Heart left ventricle (tissue), 16 donors: ENCODE results near the gene TRIM8. TPM values are rescaled to one million over a fixed set of nuclear protein-coding genes. Genes with fewer than 3 reads are reported as not detected.

Source experiments
- ATAC-seq, 4 donors: fragments of 200-7000 bp; cut with Tn5 transposase; one replicate each; pipeline ENCODE4 v1.9.1; 2020 to 2022; ENCODE audit warnings: moderate library complexity in 4 of 4, mild to moderate bottlenecking in 3 of 4, moderate number of reproducible peaks in 1 of 4
- DNase-seq, 5 donors: peaks; one replicate each; pipeline ENCODE4 v3.0.0-alpha.2; 2020
- H3K27ac ChIP-seq, 12 donors: fragments of 200-600 bp; sonication (generic) in 4 of 12; one replicate each; pipeline versions ENCODE4 v1.5.0 to v1.8.0; 2016 to 2022; ENCODE audit warnings: mild to moderate bottlenecking in 2 of 12
- H3K27me3 ChIP-seq, 9 donors: fragments of 200-600 bp; sonication (generic) in 2 of 9; one replicate each; pipeline versions ENCODE4 v1.5.1 to v1.8.0; 2016 to 2022; ENCODE audit warnings: mild to moderate bottlenecking in 3 of 9
- H3K36me3 ChIP-seq, 9 donors: fragments of 200-600 bp; sonication (generic) in 2 of 9; one replicate each; pipeline versions ENCODE4 v1.5.0 to v1.8.0; 2018 to 2022; ENCODE audit warnings: mild to moderate bottlenecking in 2 of 9
- H3K4me1 ChIP-seq, 12 donors: fragments of 200-600 bp; sonication (generic) in 4 of 12; one replicate each; pipeline versions ENCODE4 v1.5.0 to v1.8.0; 2016 to 2022; ENCODE audit warnings: mild to moderate bottlenecking in 3 of 12
- H3K4me3 ChIP-seq, 12 donors: fragments of 200-600 bp; sonication (generic) in 4 of 12; one replicate each; pipeline versions ENCODE4 v1.5.0 to v1.8.0; 2017 to 2022; ENCODE audit warnings: mild to moderate bottlenecking in 9 of 12, moderate library complexity in 4 of 12
- H3K9me3 ChIP-seq, 12 donors: fragments of 200-600 bp; sonication (generic) in 4 of 12; one replicate each; pipeline versions ENCODE4 v1.5.0 to v1.8.0; 2016 to 2022; ENCODE audit warnings: mild to moderate bottlenecking in 1 of 12
- POLR2A ChIP-seq, 2 donors: fragments of 450-650 bp; IDR thresholded peaks; one replicate each; pipeline ENCODE4 v1.6.1; 2017; ENCODE audit warnings: antibody characterized with exemption in 2 of 2, mild to moderate bottlenecking in 2 of 2, moderate library complexity in 2 of 2
- WGBS, 4 donors: extraction: QIAGEN DNeasy Blood & Tissue Kit in 2 of 4; methylation state at CpG; one replicate each; pipeline versions ENCODE4 v1.1.5 to v1.1.7; 2013 to 2018; 5-methylcytosine and 5-hydroxymethylcytosine counted together
- intact Hi-C, 10 donors: fragments of 100-400 bp; cut with DNase I; formaldehyde crosslinking; loops; one replicate each; pipeline versions ENCODE4 v1.11.1 to v1.14.2; 2022
- polyA plus RNA-seq, 2 donors: library from polyadenylated mRNA; stranded (reverse); fragments of 200-250 nt; gene quantifications; one replicate each; pipeline ENCODE4 v1.2.3, GENCODE V29; 2013
- total RNA-seq, 9 donors: library from RNA; depleted of rRNA in 2 of 9; stranded (reverse); fragments of >200 nt in 2 of 9; fragmentation: NEBNext Ultra II Directional in 3 of 9; extraction: Animal tissue kit (Norgen Biotek cat#: 25700) in 3 of 9; gene quantifications; one replicate each; pipeline versions ENCODE4 v1.1.0 to v1.2.4, GENCODE V29; 2016 to 2023
- TF ChIP-seq, protein P1 (sequence below), 12 donors: fragments of 200-600 bp; sonication (generic) in 4 of 12; IDR thresholded peaks; one replicate each; pipeline versions ENCODE4 v1.5.0 to v1.8.0; 2018 to 2022; ENCODE audit warnings: antibody characterized with exemption in 12 of 12, mild to moderate bottlenecking in 5 of 12
- donor health status: ischemic (EF 13 %, LVEDD 7.1; RV severe dilation, severe dysfunction).
- donor health status: healthy with polysubstance abuse.
- donor health status: DM: no; HTN: yes; CAD: no.
- donor health status: DM: no; HTN: no; CAD: no.
- donor health status: ischemic (EF 25% LVEDD 6.9; RV normal size, moderate dysfunction).
- donor health status: ischemic (EF 25% LVEDD 5.7; RV mildly dilated, moderate dysfunction).
- donor health status: healthy.
- donor health status: DM: yes; HTN: yes; CAD: no.
- donor health status: ischemic (EF 35%, LVEDD 5.7; RV mildly dilated, moderate dysfunction).
- donor health status: nonischemic (EF 11% LVEDD 7.7; RV severe dilation, severe dysfunction).
- donor health status: DM: yes; HTN: yes; CAD: no.
- donor health status: PGD.
- donor health status: ischemic (EF 29% LVEDD 5.4; RV normal size, mild dysfunction).
- donor health status: nonischemic (EF 23%, LVEDD 6.1; RV moderate dilation, normal function).

TRIM8 gene
- total and polyA plus RNA-seq, 11 donors, result 38.9 to 225 (median 102) TPM

DNA sequence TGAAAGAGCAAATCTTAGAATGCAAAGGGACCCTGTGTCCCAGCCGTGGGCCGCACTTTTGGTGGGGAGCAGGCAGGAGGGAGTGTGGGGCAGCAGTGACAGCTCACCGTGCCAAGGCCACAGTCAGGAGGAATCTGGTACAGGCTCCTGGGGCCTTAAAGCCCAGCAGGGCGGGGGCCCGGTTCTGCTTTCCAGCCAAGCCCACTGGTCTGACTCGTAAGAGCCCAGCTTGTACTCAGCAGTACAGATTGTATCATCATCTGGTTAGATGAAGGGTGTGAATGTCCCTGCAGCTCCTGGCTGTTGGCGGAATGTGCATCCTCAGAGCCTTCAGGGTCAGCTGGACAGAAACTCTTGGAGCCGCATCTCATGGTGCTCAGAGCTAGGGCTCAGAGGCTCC lies 30.5 kb upstream of the TRIM8 start:
- peak in 2 of 4 donors; percentile 12 to 23 for ATAC-seq
- DNase-seq, result peak in 1 of 5 donors; percentile 55
- 58 to 84% (median 66%) methylated on average over 8 of the region's 8 CpGs for WGBS, 4 donors

DNA sequence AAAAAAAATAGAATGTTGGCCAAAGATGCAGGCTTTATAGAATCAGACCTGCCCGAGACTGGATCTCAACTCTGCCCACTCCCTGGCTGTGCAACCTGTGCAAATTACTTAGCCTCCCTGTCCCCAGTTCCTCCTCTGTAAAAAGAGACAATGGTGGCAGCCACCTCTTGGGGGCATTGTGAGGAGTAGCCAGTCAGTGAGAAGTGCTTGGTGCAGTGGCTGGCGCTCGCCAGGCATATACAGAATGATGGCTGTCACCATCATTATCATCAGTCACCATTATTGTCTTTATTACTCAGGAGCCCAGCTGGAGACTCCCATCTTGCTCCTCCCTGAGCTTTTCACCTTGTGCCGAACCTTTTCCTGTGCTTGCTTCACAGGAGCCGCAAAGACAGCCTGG lies 29.4 kb upstream of the TRIM8 start:
- no peaks in the 10 kb centered on the region for H3K9me3 ChIP-seq
- peaks cover 0 to 78% (median 55%) of the 10 kb centered on the region in 12 donors for H3K4me1 ChIP-seq
- no peaks in the 10 kb centered on the region for H3K27me3 ChIP-seq
- DNase-seq (no peak), ATAC-seq (no peak)
- 95 to 99% (median 97%) methylated on average over 5 of the region's 5 CpGs for WGBS, 4 donors
- TF ChIP-seq, protein P1, sequence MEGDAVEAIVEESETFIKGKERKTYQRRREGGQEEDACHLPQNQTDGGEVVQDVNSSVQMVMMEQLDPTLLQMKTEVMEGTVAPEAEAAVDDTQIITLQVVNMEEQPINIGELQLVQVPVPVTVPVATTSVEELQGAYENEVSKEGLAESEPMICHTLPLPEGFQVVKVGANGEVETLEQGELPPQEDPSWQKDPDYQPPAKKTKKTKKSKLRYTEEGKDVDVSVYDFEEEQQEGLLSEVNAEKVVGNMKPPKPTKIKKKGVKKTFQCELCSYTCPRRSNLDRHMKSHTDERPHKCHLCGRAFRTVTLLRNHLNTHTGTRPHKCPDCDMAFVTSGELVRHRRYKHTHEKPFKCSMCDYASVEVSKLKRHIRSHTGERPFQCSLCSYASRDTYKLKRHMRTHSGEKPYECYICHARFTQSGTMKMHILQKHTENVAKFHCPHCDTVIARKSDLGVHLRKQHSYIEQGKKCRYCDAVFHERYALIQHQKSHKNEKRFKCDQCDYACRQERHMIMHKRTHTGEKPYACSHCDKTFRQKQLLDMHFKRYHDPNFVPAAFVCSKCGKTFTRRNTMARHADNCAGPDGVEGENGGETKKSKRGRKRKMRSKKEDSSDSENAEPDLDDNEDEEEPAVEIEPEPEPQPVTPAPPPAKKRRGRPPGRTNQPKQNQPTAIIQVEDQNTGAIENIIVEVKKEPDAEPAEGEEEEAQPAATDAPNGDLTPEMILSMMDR (IDR thresholded peaks at IDR 0.05), result no peak
- TF ChIP-seq POLR2A (IDR thresholded peaks at IDR 0.05), result no peak
- no peak overlapping the region for H3K4me3 ChIP-seq
- intact Hi-C loops, result no loop called here
- H3K36me3 ChIP-seq, result peaks cover 0 to 37% (median 15%) of the 10 kb centered on the region in 9 donors
- peak overlapping the region in 3 of 12 donors; percentile 35 to 56 (median 49) for H3K27ac ChIP-seq

More for the DNA sequence above, 30.5 kb upstream of the TRIM8 start:
- intact Hi-C loops, result no loop called here
- peaks cover 0 to 75% (median 49%) of the 10 kb centered on the region in 12 donors for H3K4me1 ChIP-seq
- no peaks in the 10 kb centered on the region for H3K9me3 ChIP-seq
- no peaks in the 10 kb centered on the region for H3K27me3 ChIP-seq
- H3K36me3 ChIP-seq, result peaks cover 0 to 37% (median 15%) of the 10 kb centered on the region in 9 donors
- H3K4me3 ChIP-seq, result no peak overlapping the region
- TF ChIP-seq, protein P1 (IDR thresholded peaks at IDR 0.05), result no peak
- no peak for TF ChIP-seq POLR2A (IDR thresholded peaks at IDR 0.05)
- peak overlapping the region in 3 of 12 donors; percentile 34 to 55 (median 53) for H3K27ac ChIP-seq

DNA sequence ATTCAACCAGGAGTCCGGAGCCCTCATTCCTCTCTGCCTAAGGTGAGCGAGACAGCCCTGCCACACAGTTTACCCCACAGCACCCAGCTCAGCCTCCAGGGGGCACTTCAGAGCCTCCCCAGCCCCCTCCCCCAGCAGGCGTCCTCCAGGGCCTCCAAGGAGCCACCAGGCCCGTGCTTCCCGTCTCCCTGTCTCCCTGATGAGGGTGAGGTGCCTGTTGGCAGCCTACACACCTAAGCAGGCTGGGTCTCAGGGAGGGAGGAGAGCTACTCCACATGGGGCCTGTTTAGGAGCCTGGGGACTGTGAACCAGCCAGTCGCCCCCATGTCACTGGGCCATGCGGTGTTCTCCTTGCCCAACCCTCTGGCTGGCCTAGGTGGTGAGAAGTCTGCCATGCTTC lies 28.9 kb upstream of the TRIM8 start:
- H3K4me3 ChIP-seq, result no peak overlapping the region
- TF ChIP-seq POLR2A (IDR thresholded peaks at IDR 0.05), result no peak
- TF ChIP-seq, protein P1 (IDR thresholded peaks at IDR 0.05), result peak in 5 of 12 donors; percentile 9 to 40 (median 20)
- ATAC-seq (no peak), DNase-seq (no peak)
- whole genome bisulfite sequencing, 4 donors, result 53 to 76% (median 70%) methylated on average over 4 to 7 of the region's 7 CpGs
- H3K4me1 ChIP-seq, result peaks cover 0 to 82% (median 58%) of the 10 kb centered on the region in 12 donors
- no peaks in the 10 kb centered on the region for H3K9me3 ChIP-seq
- intact Hi-C loops, result no loop called here
- no peaks in the 10 kb centered on the region for H3K27me3 ChIP-seq
- H3K27ac ChIP-seq, result peak overlapping the region in 11 of 12 donors; percentile 3 to 57 (median 35)
- peaks cover 0 to 42% (median 15%) of the 10 kb centered on the region in 9 donors for H3K36me3 ChIP-seq

DNA sequence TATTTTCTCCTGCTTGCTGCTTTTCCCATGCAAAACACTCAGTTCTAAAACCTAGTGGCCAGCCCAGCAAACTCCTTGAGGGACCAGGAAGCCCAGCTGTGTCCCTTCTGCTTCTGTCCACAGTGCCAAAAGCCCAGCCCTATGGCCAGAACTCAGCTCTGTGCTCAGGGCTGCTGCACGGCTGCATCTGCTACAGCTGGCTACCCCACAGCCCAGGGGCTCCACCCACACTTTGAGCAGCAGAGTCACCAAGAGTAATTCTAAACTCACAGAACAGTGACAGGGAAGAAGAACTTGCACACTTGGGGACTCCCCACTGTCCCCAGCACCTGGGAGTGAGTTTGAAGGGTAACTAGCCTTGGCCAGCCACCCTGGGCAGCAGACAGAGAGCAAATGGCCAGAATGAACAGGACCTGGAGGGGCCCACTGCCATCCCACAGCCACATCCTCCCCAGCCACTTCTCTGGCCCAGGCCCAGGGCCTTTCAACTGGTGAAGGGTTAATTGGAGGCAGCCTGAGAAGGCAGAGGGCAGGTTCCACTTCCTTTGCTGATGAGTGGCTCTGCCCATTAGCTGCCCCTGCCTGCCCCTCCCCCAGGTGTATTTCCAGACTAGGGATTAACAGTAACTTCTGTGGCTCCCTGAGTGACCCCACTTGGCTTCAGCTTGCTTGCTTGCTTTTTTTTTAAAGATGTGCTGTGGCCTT lies 28.1 kb upstream of the TRIM8 start:
- Histone ChIP-seq H3K27me3 (no peaks in the 10 kb centered on the region), H3K36me3 (peaks cover 0 to 44% (median 15%) of the 10 kb centered on the region in 9 donors), H3K4me3 (no peak overlapping the region), H3K27ac (peak overlapping the region in 8 of 12 donors; percentile 3 to 57 (median 34)), H3K9me3 (no peaks in the 10 kb centered on the region), H3K4me1 (peaks cover 0 to 83% (median 59%) of the 10 kb centered on the region in 12 donors)
- peak; percentile 40 to 67 (median 64) for ATAC-seq
- peak; percentile 69 to 88 (median 81) for DNase-seq
- intact Hi-C loops, result no loop called here
- TF ChIP-seq, protein P1 (IDR thresholded peaks at IDR 0.05), result no peak
- no peak for TF ChIP-seq POLR2A (IDR thresholded peaks at IDR 0.05)
- WGBS, 4 donors, result 65 to 73% (median 67%) methylated on average over 1 of the region's 1 CpG; no CpG with 5 or more reads in 1 of the 4 donors
